ENCODE data around the gene NELL2. TPM values are rescaled to one million over a fixed set of nuclear protein-coding genes. Genes with fewer than 3 reads are reported as not detected.
A peak's percentile ranks its signal among the peaks of the same experiment; 100 is the strongest.

Gene NELL2
- polyA plus RNA-seq, 2 of the 4 experiments (the other 2 are of a cell fraction), result 0.16 TPM; not detected in 1

DNA sequence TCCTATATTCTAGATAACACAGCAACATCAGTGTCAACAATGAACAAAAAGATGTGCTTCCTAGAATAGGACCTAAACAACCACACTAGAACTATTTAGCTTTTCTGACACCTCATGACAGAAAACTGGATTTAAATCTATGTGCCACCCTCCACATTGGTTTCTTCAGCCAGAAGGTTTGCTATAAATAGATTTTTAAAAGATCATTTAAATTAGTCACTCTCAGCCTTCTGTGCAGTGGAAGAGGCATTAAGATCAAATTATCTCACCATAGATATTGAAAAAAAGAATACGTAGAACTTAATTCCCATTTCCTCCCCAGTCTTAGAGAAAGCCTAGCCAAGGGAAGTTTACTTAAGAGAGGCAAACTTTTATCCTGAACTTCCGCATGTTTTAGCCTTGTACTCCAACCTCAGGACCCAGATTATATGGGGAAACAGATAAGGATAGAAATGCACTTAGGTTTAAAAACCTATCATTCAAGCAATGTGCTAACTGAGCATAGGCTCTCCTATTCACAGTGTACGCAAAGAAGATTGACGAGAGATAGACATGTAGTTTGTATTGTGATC, 59.6 kb downstream of the NELL2 start:
- ChIA-PET POLR2A (no interaction called here), CTCF (no interaction called here)
- no peak overlapping the region for H3K4me3 ChIP-seq
- no peaks in the 10 kb centered on the region for H3K4me1 ChIP-seq
- no peak for FAIRE-seq
- no peaks in the 10 kb centered on the region for H3K9me3 ChIP-seq
- no peak overlapping the region for H3K27ac ChIP-seq
- no peak for ATAC-seq
- 51% methylated on average over 4 of the region's 4 CpGs for WGBS (ENCODE audit: missing lambda C conversion rate)
- DNase-seq (ENCODE audit: low read depth in 1 of 2, low spot score in 1 of 2), result no peak
- no peak for TF ChIP-seq FOSB (CRISPR knock-in tag; IDR thresholded peaks at IDR 0.05)
- no peak for TF ChIP-seq MAFK (IDR thresholded peaks at IDR 0.05; ENCODE audit: partially characterized antibody)
- TF ChIP-seq CEBPB (IDR thresholded peaks at IDR 0.05), result no peak
- TF ChIP-seq, protein P1, sequence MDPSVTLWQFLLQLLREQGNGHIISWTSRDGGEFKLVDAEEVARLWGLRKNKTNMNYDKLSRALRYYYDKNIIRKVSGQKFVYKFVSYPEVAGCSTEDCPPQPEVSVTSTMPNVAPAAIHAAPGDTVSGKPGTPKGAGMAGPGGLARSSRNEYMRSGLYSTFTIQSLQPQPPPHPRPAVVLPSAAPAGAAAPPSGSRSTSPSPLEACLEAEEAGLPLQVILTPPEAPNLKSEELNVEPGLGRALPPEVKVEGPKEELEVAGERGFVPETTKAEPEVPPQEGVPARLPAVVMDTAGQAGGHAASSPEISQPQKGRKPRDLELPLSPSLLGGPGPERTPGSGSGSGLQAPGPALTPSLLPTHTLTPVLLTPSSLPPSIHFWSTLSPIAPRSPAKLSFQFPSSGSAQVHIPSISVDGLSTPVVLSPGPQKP (IDR thresholded peaks at IDR 0.05; ENCODE audit: low read depth, low read length), result no peak
- TF ChIP-seq FOXS1 (CRISPR knock-in tag; IDR thresholded peaks at IDR 0.05), result no peak
- TF ChIP-seq BHLHE40 (IDR thresholded peaks at IDR 0.05; ENCODE audit: low read depth, low read length), result no peak
- no peak for TF ChIP-seq ZC3H11A (IDR thresholded peaks at IDR 0.05)
- TF ChIP-seq POLR2AphosphoS2 (conservative IDR thresholded peaks at IDR 0.05; ENCODE audit: low read length), result no peak
- no peak for TF ChIP-seq MAZ (IDR thresholded peaks at IDR 0.05; ENCODE audit: borderline replicate concordance, low read depth, low read length)
- H3K4me2 ChIP-seq, result no peak overlapping the region

DNA sequence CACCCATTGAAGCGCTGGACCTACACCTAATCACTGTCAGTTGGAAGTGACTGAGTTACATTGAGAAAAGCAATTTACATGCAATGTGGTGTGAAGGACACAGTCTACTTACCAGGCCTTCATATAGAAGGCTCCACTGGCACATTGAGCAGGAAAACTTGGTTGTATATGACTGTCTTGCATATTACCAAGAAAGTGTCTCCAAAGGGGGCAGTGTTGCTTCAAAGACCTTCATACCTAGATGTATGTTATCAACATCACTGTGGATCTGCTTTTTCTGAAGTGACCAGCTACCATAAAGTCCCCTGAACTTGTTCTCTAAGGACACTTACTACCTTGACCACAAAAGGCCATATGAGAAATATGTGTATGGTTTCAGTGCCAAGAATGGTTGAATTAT, 64.1 kb downstream of the NELL2 start:
- DNase-seq (ENCODE audit: low read depth in 1 of 2, low spot score in 1 of 2), result peak in 1 of 2 experiments; percentile 33
- no peak overlapping the region for H3K4me3 ChIP-seq
- no peak overlapping the region for H3K4me2 ChIP-seq
- no peak for FAIRE-seq
- peak; percentile 56 to 72; a peak in 4 of 6 replicates for ATAC-seq
- H3K4me1 ChIP-seq, result no peaks in the 10 kb centered on the region
- 56% methylated on average over 1 of the region's 1 CpG for WGBS (ENCODE audit: missing lambda C conversion rate)
- ChIA-PET CTCF (interaction anchor here (0.8 kb wide), 1 partner anchor 37 kb away, joined by 3 read pairs; no protein-coding TSS in a partner anchor), POLR2A (no interaction called here)
- no peak overlapping the region for H3K27ac ChIP-seq
- no peaks in the 10 kb centered on the region for H3K9me3 ChIP-seq
- TF ChIP-seq FOSL2 (IDR thresholded peaks at IDR 0.05) (no peak), FOSL2 (CRISPR knock-in tag; IDR thresholded peaks at IDR 0.05) (no peak), RAD21 (conservative IDR thresholded peaks at IDR 0.05 in 1 of 2, IDR thresholded peaks at IDR 0.05 in 1 of 2) (peak in 1 of 2 experiments; percentile 8; a peak in 1 of 5 replicates)

DNA sequence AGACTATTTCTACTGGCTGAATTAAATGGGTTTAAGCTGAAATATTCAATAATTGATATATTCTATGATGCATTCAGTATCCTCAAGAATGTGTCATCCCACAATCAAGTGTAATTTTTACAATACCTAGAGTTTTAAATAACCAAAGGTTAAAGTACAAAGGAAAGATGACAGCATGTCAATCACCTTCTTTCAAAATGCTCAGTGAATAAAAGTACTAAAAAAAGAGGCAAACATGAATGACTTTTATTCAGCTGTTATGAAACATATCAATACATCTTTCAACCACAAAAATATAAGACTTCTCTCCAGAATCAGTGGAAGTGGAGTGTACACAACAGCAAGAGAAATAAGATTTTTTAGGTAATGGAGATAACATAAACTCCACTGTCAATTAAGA, 72.0 kb downstream of the NELL2 start:
- Histone ChIP-seq H3K4me1 (no peaks in the 10 kb centered on the region), H3K4me2 (no peak overlapping the region), H3K27ac (no peak overlapping the region), H3K9me3 (no peaks in the 10 kb centered on the region), H3K4me3 (no peak overlapping the region)
- POLR2A ChIA-PET, result no interaction called here
- FAIRE-seq (no peak), DNase-seq (ENCODE audit: low read depth in 1 of 2, low spot score in 1 of 2) (no peak), ATAC-seq (no peak)
- TF ChIP-seq, protein P2, sequence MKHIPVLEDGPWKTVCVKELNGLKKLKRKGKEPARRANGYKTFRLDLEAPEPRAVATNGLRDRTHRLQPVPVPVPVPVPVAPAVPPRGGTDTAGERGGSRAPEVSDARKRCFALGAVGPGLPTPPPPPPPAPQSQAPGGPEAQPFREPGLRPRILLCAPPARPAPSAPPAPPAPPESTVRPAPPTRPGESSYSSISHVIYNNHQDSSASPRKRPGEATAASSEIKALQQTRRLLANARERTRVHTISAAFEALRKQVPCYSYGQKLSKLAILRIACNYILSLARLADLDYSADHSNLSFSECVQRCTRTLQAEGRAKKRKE (CRISPR knock-in tag; IDR thresholded peaks at IDR 0.05; ENCODE audit: low read depth), result no peak
- no peak for TF ChIP-seq ESRRA (IDR thresholded peaks at IDR 0.05; ENCODE audit: borderline replicate concordance, low read length)
- no peak for TF ChIP-seq EHF (CRISPR knock-in tag; IDR thresholded peaks at IDR 0.05)
- TF ChIP-seq NR3C1 (IDR thresholded peaks at IDR 0.05), result no peak
- TF ChIP-seq RAD21 (conservative IDR thresholded peaks at IDR 0.05 in 1 of 2, IDR thresholded peaks at IDR 0.05 in 1 of 2), result no peak
- CTCF ChIA-PET, result no interaction called here

DNA sequence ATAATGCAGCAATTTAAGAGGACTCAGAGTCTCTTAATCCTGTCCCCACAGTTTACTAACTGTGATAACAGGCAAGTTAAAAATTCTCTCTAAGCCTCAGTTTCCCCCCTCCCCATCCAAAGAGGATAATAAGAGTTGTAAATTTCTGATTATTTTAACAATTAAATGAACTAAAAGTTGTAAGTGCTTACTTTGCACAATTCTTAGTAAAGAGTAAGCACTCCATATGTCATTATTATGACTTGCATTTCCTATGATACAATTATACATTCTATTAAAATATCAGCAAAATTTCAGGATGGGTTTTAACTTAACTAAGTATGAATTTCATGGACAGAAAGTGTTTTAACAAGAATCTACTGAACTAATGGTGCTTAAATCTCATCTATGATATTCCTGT, 80.1 kb downstream of the NELL2 start:
- no peak overlapping the region for H3K4me2 ChIP-seq
- no peak overlapping the region for H3K27ac ChIP-seq
- ChIA-PET CTCF (no interaction called here), POLR2A (no interaction called here)
- no peak overlapping the region for H3K4me3 ChIP-seq
- H3K4me1 ChIP-seq, result no peaks in the 10 kb centered on the region
- ATAC-seq (no peak), DNase-seq (ENCODE audit: low read depth in 1 of 2, low spot score in 1 of 2) (no peak), FAIRE-seq (no peak)
- TF ChIP-seq MAFK (IDR thresholded peaks at IDR 0.05; ENCODE audit: partially characterized antibody), result peak; percentile 32
- TF ChIP-seq, protein P3, sequence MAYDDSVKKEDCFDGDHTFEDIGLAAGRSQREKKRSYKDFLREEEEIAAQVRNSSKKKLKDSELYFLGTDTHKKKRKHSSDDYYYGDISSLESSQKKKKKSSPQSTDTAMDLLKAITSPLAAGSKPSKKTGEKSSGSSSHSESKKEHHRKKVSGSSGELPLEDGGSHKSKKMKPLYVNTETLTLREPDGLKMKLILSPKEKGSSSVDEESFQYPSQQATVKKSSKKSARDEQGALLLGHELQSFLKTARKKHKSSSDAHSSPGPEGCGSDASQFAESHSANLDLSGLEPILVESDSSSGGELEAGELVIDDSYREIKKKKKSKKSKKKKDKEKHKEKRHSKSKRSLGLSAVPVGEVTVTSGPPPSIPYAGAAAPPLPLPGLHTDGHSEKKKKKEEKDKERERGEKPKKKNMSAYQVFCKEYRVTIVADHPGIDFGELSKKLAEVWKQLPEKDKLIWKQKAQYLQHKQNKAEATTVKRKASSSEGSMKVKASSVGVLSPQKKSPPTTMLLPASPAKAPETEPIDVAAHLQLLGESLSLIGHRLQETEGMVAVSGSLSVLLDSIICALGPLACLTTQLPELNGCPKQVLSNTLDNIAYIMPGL (CRISPR knock-in tag; IDR thresholded peaks at IDR 0.05; ENCODE audit: borderline replicate concordance), result no peak
- H3K9me3 ChIP-seq, result no peaks in the 10 kb centered on the region

Data from A549 (cell line).